ENCODE measurements around the gene ESYT1. TPM values are rescaled to one million over a fixed set of nuclear protein-coding genes. Genes with fewer than 3 reads are reported as not detected.

Gene ESYT1
- total RNA-seq, 1 experiment from 2014 or later, result 111 TPM

DNA sequence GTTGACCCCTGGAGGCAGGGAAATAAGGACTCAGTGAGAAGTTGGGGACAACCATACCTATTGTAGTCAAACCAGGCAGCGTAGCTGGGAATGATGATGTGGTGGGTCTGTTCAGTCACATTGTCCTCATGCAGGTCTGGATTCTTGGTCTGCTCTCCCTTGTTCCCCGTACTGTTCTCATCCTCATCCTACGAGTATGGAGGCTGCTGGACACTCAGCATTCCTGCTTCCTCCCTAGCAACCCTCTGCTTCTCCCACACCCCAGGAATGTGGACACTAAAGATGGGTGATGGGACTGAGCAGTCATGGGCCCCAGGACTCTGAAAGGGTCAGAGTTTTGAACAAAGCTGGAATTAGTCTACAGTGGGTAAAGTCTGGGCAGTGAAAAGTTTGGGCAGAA is 50.3 kb downstream of the ESYT1 start:
- H3K9me3 ChIP-seq (ENCODE audit: control insufficient read depth, low read depth, low read length), result no peaks in the 10 kb centered on the region
- H3K4ac ChIP-seq (ENCODE audit: low read depth, low read length), result no peak overlapping the region
- peaks cover 50 to 95% (median 85%) of the 10 kb centered on the region in 3 experiments; a peak in 6 of 7 replicates for H3K36me3 Mint-ChIP-seq (ENCODE audit: insufficient read depth in 1 of 3, low read depth in 3 of 3)
- no peak overlapping the region for H3T11ph ChIP-seq (ENCODE audit: low read length)
- H3K14ac ChIP-seq (ENCODE audit: insufficient read depth, low read length), result no peak overlapping the region
- H2BK5ac ChIP-seq (ENCODE audit: insufficient read length, low read length), result no peak overlapping the region
- no peaks in the 10 kb centered on the region for H3K79me1 ChIP-seq (ENCODE audit: insufficient read depth, low read depth, low read length, poor library complexity, severe bottlenecking)
- H3K27me3 ChIP-seq (ENCODE audit: insufficient read depth, low read length), result no peaks in the 10 kb centered on the region
- H3K56ac ChIP-seq (ENCODE audit: insufficient read length, low read depth, low read length), result no peak overlapping the region
- H2BK15ac ChIP-seq (ENCODE audit: low read depth, low read length), result no peak overlapping the region
- H4K8ac ChIP-seq (replicated peaks; ENCODE audit: insufficient read length, low read depth, low read length), result no peak overlapping the region
- no peak overlapping the region for H2AK5ac ChIP-seq (ENCODE audit: insufficient read length, low read length)
- no peak overlapping the region for H4K5ac ChIP-seq (ENCODE audit: insufficient read length, low read depth, low read length)
- no peak overlapping the region for H3K4me3 Mint-ChIP-seq
- no peaks in the 10 kb centered on the region for H3K27me3 Mint-ChIP-seq (ENCODE audit: low read depth)
- no peaks in the 10 kb centered on the region for H3K4me1 Mint-ChIP-seq
- H2BK12ac ChIP-seq (ENCODE audit: insufficient read length, low read depth, low read length), result no peak overlapping the region
- DNase-seq, result no peak
- H2BK20ac ChIP-seq (ENCODE audit: low read depth, low read length, poor library complexity, severe bottlenecking), result no peak overlapping the region
- H3K23me2 ChIP-seq (ENCODE audit: insufficient read length, low read depth, low read length, poor library complexity, severe bottlenecking), result no peaks in the 10 kb centered on the region
- H3K27ac ChIP-seq (ENCODE audit: insufficient read length, low read depth, low read length), result no peak overlapping the region
- H3K18ac ChIP-seq (ENCODE audit: insufficient read length, low read depth, low read length), result no peak overlapping the region
- no peaks in the 10 kb centered on the region for H3K4me1 ChIP-seq (ENCODE audit: insufficient read depth, low read length)
- H3K9me3 Mint-ChIP-seq, result no peaks in the 10 kb centered on the region
- H3K4me2 ChIP-seq (ENCODE audit: insufficient read depth, insufficient read length, low read length), result no peak overlapping the region
- no peak overlapping the region for H3K9ac ChIP-seq (ENCODE audit: extremely low read depth, insufficient read length, low read length)
- peak overlapping the region in 1 of 3 experiments; percentile 49; a peak in 1 of 7 replicates for H3K27ac Mint-ChIP-seq
- TF ChIP-seq, protein P1, sequence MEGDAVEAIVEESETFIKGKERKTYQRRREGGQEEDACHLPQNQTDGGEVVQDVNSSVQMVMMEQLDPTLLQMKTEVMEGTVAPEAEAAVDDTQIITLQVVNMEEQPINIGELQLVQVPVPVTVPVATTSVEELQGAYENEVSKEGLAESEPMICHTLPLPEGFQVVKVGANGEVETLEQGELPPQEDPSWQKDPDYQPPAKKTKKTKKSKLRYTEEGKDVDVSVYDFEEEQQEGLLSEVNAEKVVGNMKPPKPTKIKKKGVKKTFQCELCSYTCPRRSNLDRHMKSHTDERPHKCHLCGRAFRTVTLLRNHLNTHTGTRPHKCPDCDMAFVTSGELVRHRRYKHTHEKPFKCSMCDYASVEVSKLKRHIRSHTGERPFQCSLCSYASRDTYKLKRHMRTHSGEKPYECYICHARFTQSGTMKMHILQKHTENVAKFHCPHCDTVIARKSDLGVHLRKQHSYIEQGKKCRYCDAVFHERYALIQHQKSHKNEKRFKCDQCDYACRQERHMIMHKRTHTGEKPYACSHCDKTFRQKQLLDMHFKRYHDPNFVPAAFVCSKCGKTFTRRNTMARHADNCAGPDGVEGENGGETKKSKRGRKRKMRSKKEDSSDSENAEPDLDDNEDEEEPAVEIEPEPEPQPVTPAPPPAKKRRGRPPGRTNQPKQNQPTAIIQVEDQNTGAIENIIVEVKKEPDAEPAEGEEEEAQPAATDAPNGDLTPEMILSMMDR (conservative IDR thresholded peaks at IDR 0.05), result no peak
- no peaks in the 10 kb centered on the region for H3K79me2 ChIP-seq (ENCODE audit: insufficient read depth, low read length)
- no peak overlapping the region for H2AFZ ChIP-seq (ENCODE audit: low read length)
- no CpG with 5 or more reads among the region's 3 CpGs for WGBS (ENCODE audit: extremely low coverage, insufficient read length, low lambda C conversion rate)
- H3K23ac ChIP-seq (ENCODE audit: insufficient read length, low read depth, low read length), result no peak overlapping the region
- H4K20me1 ChIP-seq (ENCODE audit: control insufficient read depth, insufficient read depth, insufficient read length), result no peaks in the 10 kb centered on the region
- no peak overlapping the region for H2BK120ac ChIP-seq (ENCODE audit: low read depth, low read length, poor library complexity, severe bottlenecking)
- no peak overlapping the region for H4K91ac ChIP-seq (ENCODE audit: insufficient read length, low read depth, low read length)
